PC-3 (cell line): Measurements from ENCODE around the gene YBX2. TPM values are rescaled to one million over a fixed set of nuclear protein-coding genes. Genes with fewer than 3 reads are reported as not detected.

ENCODE experiments used
- ATAC-seq: fragments of 200-7000 bp; cut with Tn5 transposase; 2 replicates; pipeline ENCODE4 v1.9.1; 2020; ENCODE audit warnings: mild to moderate bottlenecking, moderate library complexity
- BruUV-seq: library from RNA; stranded (reverse); fragments of 400-500 nt; replicated peaks from 2 replicates; lab custom pipeline; 2021; lab: Mats Ljungman, UMichigan
- CTCF ChIA-PET: fragments of 300-600 bp; sonication (Branson Sonifier 250); formaldehyde crosslinking; loops from one replicate; lab custom pipeline; 2022; ENCODE audit warnings: antibody characterized with exemption; lab: Charles Lee
- POLR2A ChIA-PET: fragments of 300-600 bp; sonication (Branson Sonifier 250); formaldehyde crosslinking; loops from one replicate; lab custom pipeline; 2022; ENCODE audit warnings: antibody characterized with exemption; ENCODE audit not compliant: unreplicated experiment; lab: Charles Lee
- DNase-seq: peaks from one replicate; pipeline ENCODE4 v3.0.0-alpha.2; 2015
- H2AFZ ChIP-seq: fragments of 300-600 bp; sonication (generic); 2 replicates; pipeline ENCODE4 v1.6.0; 2016; ENCODE audit warnings: antibody characterized with exemption, low read length
- H3F3A ChIP-seq: fragments of 300-600 bp; sonication (generic); one replicate; pipeline ENCODE4 v1.6.0; 2017; ENCODE audit warnings: antibody characterized with exemption, low read length, control low read depth, mild to moderate bottlenecking; ENCODE audit not compliant: unreplicated experiment
- H3K27ac ChIP-seq: fragments of 300-600 bp; sonication (generic); 2 replicates; pipeline ENCODE4 v1.5.1; 2016; ENCODE audit warnings: mild to moderate bottlenecking, low read length
- H3K27me3 ChIP-seq: fragments of 300-600 bp; sonication (generic); 2 replicates; pipeline ENCODE4 v1.6.1; 2016; ENCODE audit warnings: low read length, mixed read lengths
- H3K36me3 ChIP-seq: fragments of 300-600 bp; sonication (generic); 2 replicates; pipeline ENCODE4 v1.6.1; 2016; ENCODE audit warnings: low read depth, mixed run types, low read length, mixed read lengths
- H3K4me1 ChIP-seq: fragments of 300-600 bp; sonication (generic); 2 replicates; pipeline ENCODE4 v1.5.1; 2016; ENCODE audit warnings: low read length; ENCODE audit not compliant: insufficient read depth
- H3K4me2 ChIP-seq: fragments of 300-600 bp; sonication (generic); 2 replicates; pipeline ENCODE4 v1.6.0; 2016; ENCODE audit warnings: low read length
- H3K4me3 ChIP-seq: fragments of 300-600 bp; sonication (generic); 2 replicates; pipeline ENCODE4 v1.5.1; 2016; ENCODE audit warnings: mild to moderate bottlenecking, low read length, mixed read lengths
- H3K79me2 ChIP-seq: fragments of 300-600 bp; sonication (generic); 2 replicates; pipeline ENCODE4 v1.6.1; 2017; ENCODE audit warnings: low read length, mixed read lengths
- H3K9ac ChIP-seq: fragments of 300-600 bp; sonication (generic); 2 replicates; pipeline ENCODE4 v1.6.0; 2016; ENCODE audit warnings: mild to moderate bottlenecking, low read length
- H3K9me2 ChIP-seq: fragments of 300-600 bp; sonication (generic); replicated peaks from 2 replicates; pipeline ENCODE4 v1.6.1; 2016; ENCODE audit warnings: mixed run types, low read length, mixed read lengths
- H3K9me3 ChIP-seq: fragments of 300-600 bp; sonication (generic); 2 replicates; pipeline ENCODE4 v1.6.1; 2016; ENCODE audit warnings: low read length, mixed read lengths
- H4K20me1 ChIP-seq: fragments of 300-600 bp; sonication (generic); 2 replicates; pipeline ENCODE4 v1.6.1; 2016; ENCODE audit warnings: low read length, mixed read lengths
- CTCF ChIP-seq: fragments of 300-600 bp; sonication (generic); conservative IDR thresholded peaks from 2 replicates; pipeline ENCODE4 v1.5.1; 2017; ENCODE audit warnings: antibody characterized with exemption, low read depth, mild to moderate bottlenecking, low read length
- EZH2 ChIP-seq: fragments of 300-600 bp; sonication (generic); IDR thresholded peaks from one replicate; pipeline ENCODE4 v1.6.1; 2017; ENCODE audit warnings: antibody characterized with exemption, mild to moderate bottlenecking, low read length; ENCODE audit not compliant: unreplicated experiment
- EZH2phosphoT487 ChIP-seq: fragments of 300-600 bp; sonication (generic); IDR thresholded peaks from 2 replicates; pipeline ENCODE4 v1.6.1; 2018; ENCODE audit warnings: mild to moderate bottlenecking, antibody characterized with exemption, low read length, borderline replicate concordance
- intact Hi-C: fragments of 100-400 bp; cut with micrococcal nuclease; formaldehyde crosslinking; loops from 2 replicates; pipeline ENCODE4 v1.9.0; 2023
- total RNA-seq: library from RNA; depleted of rRNA; stranded (reverse); fragments of >200 nt; gene quantifications from 2 replicates; pipeline ENCODE4 v1.2.3, GENCODE V29; 2014

The YBX2 gene
- total RNA-seq, 1 experiment from 2014 or later: 1.1 TPM

- Histone ChIP-seq H3K9me2 (no peaks in the 10 kb centered on the region), H3K9ac (no peak overlapping the region), H3F3A (no peaks in the 10 kb centered on the region), H3K4me3 (no peak overlapping the region), H3K4me2 (peak overlapping the region; percentile 93), H3K4me1 (0 out of 2 replicates have a peak, but pooled peaks cover 6% of the 10 kb centered on the region), H3K9me3 (no peaks in the 10 kb centered on the region), H3K36me3 (0 out of 2 replicates have a peak, but pooled peaks cover 11% of the 10 kb centered on the region), H4K20me1 (no peaks in the 10 kb centered on the region), H3K27me3 (no peaks in the 10 kb centered on the region), H3K27ac (no peak overlapping the region), H2AFZ (no peak overlapping the region), H3K79me2 (peaks cover 16% of the 10 kb centered on the region)
- intact Hi-C loops: no loop called here
- TF ChIP-seq EZH2phosphoT487 (no peak), EZH2 (no peak), CTCF (no peak)
- no TSS peak for BruUV-seq
- DNase-seq (no peak), ATAC-seq (no peak)
- ChIA-PET POLR2A (no interaction called here), CTCF (no interaction called here)
Measured at GRCh38 chr17:7327501-7327900, 33.1 kb upstream of the YBX2 start.

- ATAC-seq (no peak), DNase-seq (no peak)
- H4K20me1 ChIP-seq: no peaks in the 10 kb centered on the region
- ChIA-PET POLR2A (no interaction called here), CTCF (no interaction called here)
- H3K4me3 ChIP-seq: no peak overlapping the region
- 0 out of 2 replicates have a peak, but pooled peaks cover 6% of the 10 kb centered on the region for H3K4me1 ChIP-seq
- H3K9ac ChIP-seq: no peak overlapping the region
- 0 out of 2 replicates have a peak, but pooled peaks cover 11% of the 10 kb centered on the region for H3K36me3 ChIP-seq
- no peak overlapping the region for H3K27ac ChIP-seq
- H3K79me2 ChIP-seq: peaks cover 16% of the 10 kb centered on the region
- no TSS peak for BruUV-seq
- no peaks in the 10 kb centered on the region for H3F3A ChIP-seq
- TF ChIP-seq EZH2 (no peak), EZH2phosphoT487 (no peak), CTCF (no peak)
- intact Hi-C loops: no loop called here
- no peak overlapping the region for H3K4me2 ChIP-seq
- no peaks in the 10 kb centered on the region for H3K9me2 ChIP-seq
- H3K27me3 ChIP-seq: no peaks in the 10 kb centered on the region
- H2AFZ ChIP-seq: no peak overlapping the region
- H3K9me3 ChIP-seq: no peaks in the 10 kb centered on the region
Measured at GRCh38 chr17:7327056-7327455, 32.6 kb upstream of the YBX2 start.

- no TSS peak for BruUV-seq
- Histone ChIP-seq H3K9me2 (no peaks in the 10 kb centered on the region), H3K9me3 (no peaks in the 10 kb centered on the region), H3K4me1 (0 out of 2 replicates have a peak, but pooled peaks cover 6% of the 10 kb centered on the region), H3K79me2 (peaks cover 16% of the 10 kb centered on the region), H3K4me2 (no peak overlapping the region), H3K36me3 (0 out of 2 replicates have a peak, but pooled peaks cover 11% of the 10 kb centered on the region), H3K27ac (no peak overlapping the region), H3K27me3 (no peaks in the 10 kb centered on the region), H3K9ac (no peak overlapping the region), H4K20me1 (no peaks in the 10 kb centered on the region), H2AFZ (no peak overlapping the region), H3F3A (no peaks in the 10 kb centered on the region), H3K4me3 (no peak overlapping the region)
- no peak for DNase-seq
- ChIA-PET CTCF (no interaction called here), POLR2A (no interaction called here)
- intact Hi-C loops: no loop called here
- ATAC-seq: no peak
- no peak for TF ChIP-seq CTCF
- TF ChIP-seq EZH2phosphoT487: no peak
- TF ChIP-seq EZH2: no peak
Measured at GRCh38 chr17:7326186-7326585, 31.7 kb upstream of the YBX2 start.
